ENCODE data around the gene PCNX1.

The PCNX1 gene

GRCh38 chr14:71086567-71086966, 179.3 kb downstream of the PCNX1 start:
- no peak for DNase-seq (ENCODE audit: extremely low read depth, low read depth)
- H3K4me3 ChIP-seq (replicated peaks; ENCODE audit: low read depth, low read length), result no peak overlapping the region
- TF ChIP-seq, protein P1, sequence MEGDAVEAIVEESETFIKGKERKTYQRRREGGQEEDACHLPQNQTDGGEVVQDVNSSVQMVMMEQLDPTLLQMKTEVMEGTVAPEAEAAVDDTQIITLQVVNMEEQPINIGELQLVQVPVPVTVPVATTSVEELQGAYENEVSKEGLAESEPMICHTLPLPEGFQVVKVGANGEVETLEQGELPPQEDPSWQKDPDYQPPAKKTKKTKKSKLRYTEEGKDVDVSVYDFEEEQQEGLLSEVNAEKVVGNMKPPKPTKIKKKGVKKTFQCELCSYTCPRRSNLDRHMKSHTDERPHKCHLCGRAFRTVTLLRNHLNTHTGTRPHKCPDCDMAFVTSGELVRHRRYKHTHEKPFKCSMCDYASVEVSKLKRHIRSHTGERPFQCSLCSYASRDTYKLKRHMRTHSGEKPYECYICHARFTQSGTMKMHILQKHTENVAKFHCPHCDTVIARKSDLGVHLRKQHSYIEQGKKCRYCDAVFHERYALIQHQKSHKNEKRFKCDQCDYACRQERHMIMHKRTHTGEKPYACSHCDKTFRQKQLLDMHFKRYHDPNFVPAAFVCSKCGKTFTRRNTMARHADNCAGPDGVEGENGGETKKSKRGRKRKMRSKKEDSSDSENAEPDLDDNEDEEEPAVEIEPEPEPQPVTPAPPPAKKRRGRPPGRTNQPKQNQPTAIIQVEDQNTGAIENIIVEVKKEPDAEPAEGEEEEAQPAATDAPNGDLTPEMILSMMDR (IDR thresholded peaks at IDR 0.05; ENCODE audit: low read depth, low read length, missing control alignments), result no peak

GRCh38 chr14:71089971-71090370, 182.7 kb downstream of the PCNX1 start:
- no peak overlapping the region for H3K4me3 ChIP-seq (replicated peaks; ENCODE audit: low read depth, low read length)
- DNase-seq (ENCODE audit: extremely low read depth, low read depth), result no peak
- TF ChIP-seq, protein P1 (IDR thresholded peaks at IDR 0.05; ENCODE audit: low read depth, low read length, missing control alignments), result no peak

DNA sequence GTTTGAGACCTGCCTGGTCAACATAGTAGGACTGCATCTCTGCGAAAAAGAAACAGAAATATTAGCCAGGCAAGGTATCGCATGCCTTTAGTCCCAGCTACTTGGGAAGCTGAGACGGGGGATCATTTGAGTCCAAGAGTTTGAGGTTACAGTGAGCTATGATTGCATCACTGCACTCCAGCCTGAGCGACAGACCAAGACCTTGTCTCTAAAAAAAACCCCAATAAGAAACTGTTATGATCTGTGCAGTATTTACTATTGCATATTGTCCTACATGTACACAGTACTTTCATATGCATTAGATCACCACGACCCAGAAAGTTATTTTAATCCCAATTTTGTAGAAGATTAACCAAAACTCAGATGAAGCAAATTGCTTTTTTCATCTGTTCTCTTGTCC, 187.5 kb downstream of the PCNX1 start:
- no peak overlapping the region for H3K4me3 ChIP-seq (replicated peaks; ENCODE audit: low read depth, low read length)
- no peak for DNase-seq (ENCODE audit: extremely low read depth, low read depth)
- TF ChIP-seq, protein P1 (IDR thresholded peaks at IDR 0.05; ENCODE audit: low read depth, low read length, missing control alignments), result no peak

DNA sequence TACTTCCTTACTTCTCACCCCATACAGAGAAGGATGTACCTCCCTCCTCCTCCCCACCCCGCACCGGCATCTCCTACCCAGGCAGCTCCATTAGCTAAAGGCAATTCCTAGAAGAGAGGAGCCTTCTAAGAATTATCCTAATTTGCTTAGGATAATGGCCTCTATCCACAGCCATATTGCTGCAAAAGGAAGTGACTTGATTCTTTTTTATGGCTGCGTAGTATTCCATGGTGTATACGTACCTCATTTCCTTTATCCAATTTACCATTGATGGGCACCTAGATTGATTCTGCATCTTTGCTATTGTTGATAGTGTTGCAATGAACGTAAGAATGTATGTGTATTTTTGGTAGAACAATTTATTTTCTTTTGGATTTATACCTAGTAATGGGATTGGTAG, 189.7 kb downstream of the PCNX1 start:
- TF ChIP-seq, protein P1 (IDR thresholded peaks at IDR 0.05; ENCODE audit: low read depth, low read length, missing control alignments), result no peak
- H3K4me3 ChIP-seq (replicated peaks; ENCODE audit: low read depth, low read length), result no peak overlapping the region
- DNase-seq (ENCODE audit: extremely low read depth, low read depth), result no peak

DNA sequence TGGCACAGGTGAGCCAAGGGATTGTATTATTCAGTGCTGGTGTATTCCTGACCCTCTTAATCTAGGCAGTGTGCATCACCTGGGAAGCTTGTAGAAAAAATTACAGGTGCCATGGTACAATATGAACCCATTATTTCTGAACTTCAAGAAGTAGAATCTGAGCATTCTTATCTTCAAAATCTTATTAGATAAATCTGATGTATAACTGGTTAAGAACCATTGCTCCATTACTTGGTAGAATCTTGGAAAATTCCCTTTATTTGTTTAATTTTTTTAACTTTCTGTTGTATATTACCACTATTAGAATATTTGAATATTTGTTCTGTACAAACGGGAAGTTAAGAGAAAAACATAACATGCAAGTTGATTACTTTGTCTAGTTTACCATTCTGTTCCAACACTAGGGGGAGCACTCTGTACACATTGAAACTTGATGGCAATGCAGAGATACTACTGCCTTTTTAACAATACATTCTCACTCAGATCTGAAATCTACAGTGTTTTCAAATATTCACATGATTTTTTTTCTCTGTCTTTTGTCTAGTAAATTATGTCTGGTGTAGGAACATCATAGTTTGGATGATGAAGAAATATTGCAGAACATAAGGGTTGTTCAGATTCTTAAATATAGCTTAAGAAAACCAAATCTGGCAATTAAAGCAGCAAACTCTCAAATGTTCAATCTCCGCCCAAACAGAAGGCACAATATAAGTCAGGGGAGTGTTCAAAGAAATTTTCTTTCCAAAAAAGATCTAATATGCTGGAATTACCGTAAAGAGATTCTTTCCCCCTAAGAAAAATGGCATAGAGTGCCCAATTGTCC, 196.6 kb downstream of the PCNX1 start:
- peak; percentile 59 for DNase-seq (ENCODE audit: extremely low read depth, low read depth)
- TF ChIP-seq, protein P1 (IDR thresholded peaks at IDR 0.05; ENCODE audit: low read depth, low read length, missing control alignments), result peak; percentile 68
- H3K4me3 ChIP-seq (replicated peaks; ENCODE audit: low read depth, low read length), result no peak overlapping the region

GRCh38 chr14:71105177-71105576, 197.9 kb downstream of the PCNX1 start:
- DNase-seq (ENCODE audit: extremely low read depth, low read depth), result no peak
- TF ChIP-seq, protein P1 (IDR thresholded peaks at IDR 0.05; ENCODE audit: low read depth, low read length, missing control alignments), result no peak
- H3K4me3 ChIP-seq (replicated peaks; ENCODE audit: low read depth, low read length), result no peak overlapping the region

Data from HFF-Myc (cell line).